Gastroesophageal sphincter (tissue), 3 donors: ENCODE measurements around the gene C20orf144.

Experiments used
- EP300 ChIP-seq: sonication (generic); formaldehyde crosslinking; IDR thresholded peaks from one replicate; pipeline ENCODE4 v1.6.1; 2017; ENCODE audit warnings: antibody characterized with exemption, mild to moderate bottlenecking
- TF ChIP-seq, protein P1 (sequence below), 4 experiments: fragments of 200-600 bp in 2 of 4; fragments of 450-650 bp in 2 of 4; sonication (generic) in 1 of 4; IDR thresholded peaks; one replicate each; pipeline ENCODE4 v1.5.1; 2017 to 2019; ENCODE audit warnings: antibody characterized with exemption in 4 of 4, mild to moderate bottlenecking in 2 of 4, moderate library complexity in 2 of 4

DNA sequence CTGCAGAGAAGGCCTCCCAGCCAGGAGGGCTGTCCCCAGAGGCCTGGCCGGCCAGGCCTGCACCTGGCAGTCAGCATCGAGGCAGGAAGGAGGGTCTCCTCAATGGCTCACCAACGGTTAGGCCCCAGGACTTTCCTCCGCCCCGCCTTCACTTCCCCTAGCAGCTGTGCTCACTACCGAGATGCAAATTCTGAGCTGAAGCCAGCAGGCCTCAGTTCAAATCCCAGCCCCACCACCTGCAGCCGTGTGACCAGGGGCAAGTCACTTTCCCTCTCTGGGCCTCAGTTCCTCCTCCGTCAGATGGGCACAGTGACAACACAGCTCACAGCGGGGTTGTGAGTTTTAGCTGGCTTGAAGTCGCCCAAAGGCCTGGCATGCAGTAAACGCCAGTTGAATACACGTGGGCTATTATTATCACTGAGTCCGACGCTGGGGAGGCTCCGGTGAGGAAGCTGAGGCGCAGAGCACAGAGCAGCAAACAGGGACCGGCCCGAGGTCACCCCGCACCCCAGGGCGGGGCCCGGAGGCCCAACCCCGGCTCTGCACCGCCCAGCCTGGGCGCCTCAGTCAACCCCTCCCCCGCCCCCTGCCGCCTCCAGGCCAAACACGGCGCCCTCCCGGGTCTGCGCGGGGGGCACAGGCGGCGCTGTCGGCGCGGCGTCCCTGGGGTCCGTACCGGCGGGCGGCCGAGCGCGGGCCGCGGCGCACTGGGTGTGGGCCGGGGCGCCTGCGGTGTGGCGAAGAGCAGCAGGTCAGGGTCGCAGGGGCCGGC is 23.4 kb downstream of the C20orf144 start:
- TF ChIP-seq, protein P1, sequence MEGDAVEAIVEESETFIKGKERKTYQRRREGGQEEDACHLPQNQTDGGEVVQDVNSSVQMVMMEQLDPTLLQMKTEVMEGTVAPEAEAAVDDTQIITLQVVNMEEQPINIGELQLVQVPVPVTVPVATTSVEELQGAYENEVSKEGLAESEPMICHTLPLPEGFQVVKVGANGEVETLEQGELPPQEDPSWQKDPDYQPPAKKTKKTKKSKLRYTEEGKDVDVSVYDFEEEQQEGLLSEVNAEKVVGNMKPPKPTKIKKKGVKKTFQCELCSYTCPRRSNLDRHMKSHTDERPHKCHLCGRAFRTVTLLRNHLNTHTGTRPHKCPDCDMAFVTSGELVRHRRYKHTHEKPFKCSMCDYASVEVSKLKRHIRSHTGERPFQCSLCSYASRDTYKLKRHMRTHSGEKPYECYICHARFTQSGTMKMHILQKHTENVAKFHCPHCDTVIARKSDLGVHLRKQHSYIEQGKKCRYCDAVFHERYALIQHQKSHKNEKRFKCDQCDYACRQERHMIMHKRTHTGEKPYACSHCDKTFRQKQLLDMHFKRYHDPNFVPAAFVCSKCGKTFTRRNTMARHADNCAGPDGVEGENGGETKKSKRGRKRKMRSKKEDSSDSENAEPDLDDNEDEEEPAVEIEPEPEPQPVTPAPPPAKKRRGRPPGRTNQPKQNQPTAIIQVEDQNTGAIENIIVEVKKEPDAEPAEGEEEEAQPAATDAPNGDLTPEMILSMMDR (IDR thresholded peaks at IDR 0.05) = no peak
- TF ChIP-seq EP300 = no peak
